HG03558 (cell line): ENCODE measurements around the gene PPP2R2B.
"Not testable (repeated sequence)": the region's sequence is repeated elsewhere in the genome, so short reads cannot be mapped to it uniquely, and the experiment has no call there.

ENCODE experiments used
- ATAC-seq: cut with Tn5 transposase; IDR thresholded peaks from one replicate; pipeline ENCODE4 v1.9.1; 2021; ENCODE audit warnings: moderate number of reproducible peaks; ENCODE audit not compliant: unreplicated experiment; ENCODE audit errors: extremely low read depth

The PPP2R2B gene

GRCh38 chr5:146630472-146630871, 248.1 kb downstream of the PPP2R2B start:
- ATAC-seq: no peak

GRCh38 chr5:146628950-146629349, 249.6 kb downstream of the PPP2R2B start:
- no peak for ATAC-seq

DNA sequence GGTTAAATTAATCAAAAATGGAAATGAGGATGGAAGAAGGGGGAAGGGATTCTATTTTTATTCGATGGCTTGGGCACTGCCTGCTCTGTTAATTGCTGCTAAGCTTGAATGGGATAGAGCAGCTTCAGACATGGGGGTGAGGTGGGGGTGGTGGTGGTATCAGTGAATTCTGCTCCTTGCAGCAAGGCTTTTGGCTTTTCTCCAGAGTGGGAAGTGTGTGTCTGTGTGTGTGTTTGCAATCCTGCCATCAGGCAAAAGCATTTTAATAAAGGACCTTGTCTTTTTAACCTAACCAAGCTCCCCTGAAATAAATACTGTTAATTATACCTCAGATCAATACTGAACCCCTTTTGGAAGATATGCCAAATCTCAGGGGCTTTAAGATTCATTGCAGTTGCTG, 251.6 kb downstream of the PPP2R2B start:
- ATAC-seq: no peak

DNA sequence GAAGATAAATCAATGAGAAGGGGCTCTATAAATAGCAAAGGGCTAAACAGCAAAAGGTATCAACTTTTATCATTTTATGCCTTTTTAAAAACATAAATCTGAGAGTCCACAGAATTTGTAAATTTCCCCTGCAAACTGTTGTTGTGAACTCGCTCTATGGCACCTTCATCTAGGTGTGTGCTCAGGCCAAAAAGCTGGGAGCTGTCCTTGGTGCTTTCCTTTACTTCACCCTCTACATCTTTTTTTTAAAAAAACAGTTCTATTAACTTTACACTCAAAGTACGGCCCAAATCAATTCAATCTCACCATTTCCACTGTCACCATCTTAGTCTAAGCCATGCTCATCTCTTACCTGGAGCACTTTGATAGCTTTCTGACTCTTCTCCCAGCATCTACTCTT, 254.4 kb downstream of the PPP2R2B start:
- ATAC-seq: no peak

DNA sequence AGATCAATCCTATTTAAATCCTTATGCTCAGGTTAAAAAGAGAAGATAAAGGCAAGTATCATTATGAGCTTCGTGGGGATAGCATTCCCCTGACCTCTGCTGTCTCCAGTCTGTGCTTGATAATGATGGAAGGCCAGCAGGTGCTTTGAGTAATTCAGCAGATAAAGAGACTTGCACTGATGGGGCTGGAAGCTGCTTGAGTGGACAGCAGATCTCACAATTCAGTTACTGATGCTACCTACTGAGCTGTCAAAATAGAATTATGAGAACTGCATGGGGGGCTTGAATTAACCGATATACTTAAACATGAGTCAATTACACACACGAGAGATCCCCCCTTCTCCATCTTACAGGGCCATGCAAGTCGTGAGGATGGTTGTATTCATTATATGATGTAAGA, 254.9 kb downstream of the PPP2R2B start:
- ATAC-seq: no peak

DNA sequence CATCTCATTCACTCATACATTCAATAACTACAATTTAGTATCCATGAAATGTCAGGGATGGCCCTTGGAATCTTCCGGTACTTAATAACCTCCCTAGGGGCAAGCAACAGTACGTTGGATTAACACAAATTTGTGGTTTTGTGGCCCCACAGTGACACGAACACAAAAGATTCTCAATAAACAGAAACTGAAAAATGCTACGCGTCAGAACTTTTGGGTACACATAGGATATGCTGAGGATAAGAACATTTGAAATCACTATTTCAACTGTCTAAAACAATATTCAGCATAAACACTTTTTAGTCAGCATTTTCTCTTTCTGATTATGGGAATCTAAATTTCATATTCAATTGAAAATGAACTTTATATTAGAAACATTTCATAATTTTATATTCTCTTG, 255.5 kb downstream of the PPP2R2B start:
- no peak for ATAC-seq

GRCh38 chr5:146622391-146622790, 256.2 kb downstream of the PPP2R2B start:
- no peak for ATAC-seq

DNA sequence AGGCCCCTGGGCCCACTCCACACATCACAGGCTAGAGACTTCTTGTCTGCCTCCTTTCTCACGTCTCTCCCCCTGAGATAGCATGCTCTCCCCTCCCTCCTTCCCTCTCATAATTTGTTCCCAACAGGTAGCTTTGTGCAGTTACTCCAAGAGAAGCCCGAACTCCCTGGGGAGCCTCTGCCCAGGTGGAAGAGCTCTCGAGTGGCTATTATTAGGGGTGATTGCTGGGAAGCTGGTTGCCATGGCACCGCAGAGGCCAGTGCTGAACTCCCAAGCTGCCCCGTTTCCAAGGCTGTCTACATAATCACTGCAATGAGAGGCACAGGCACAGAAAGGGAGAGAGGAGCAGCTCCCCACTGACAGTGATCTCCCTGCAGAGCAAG, 257.9 kb downstream of the PPP2R2B start:
- ATAC-seq: no peak

DNA sequence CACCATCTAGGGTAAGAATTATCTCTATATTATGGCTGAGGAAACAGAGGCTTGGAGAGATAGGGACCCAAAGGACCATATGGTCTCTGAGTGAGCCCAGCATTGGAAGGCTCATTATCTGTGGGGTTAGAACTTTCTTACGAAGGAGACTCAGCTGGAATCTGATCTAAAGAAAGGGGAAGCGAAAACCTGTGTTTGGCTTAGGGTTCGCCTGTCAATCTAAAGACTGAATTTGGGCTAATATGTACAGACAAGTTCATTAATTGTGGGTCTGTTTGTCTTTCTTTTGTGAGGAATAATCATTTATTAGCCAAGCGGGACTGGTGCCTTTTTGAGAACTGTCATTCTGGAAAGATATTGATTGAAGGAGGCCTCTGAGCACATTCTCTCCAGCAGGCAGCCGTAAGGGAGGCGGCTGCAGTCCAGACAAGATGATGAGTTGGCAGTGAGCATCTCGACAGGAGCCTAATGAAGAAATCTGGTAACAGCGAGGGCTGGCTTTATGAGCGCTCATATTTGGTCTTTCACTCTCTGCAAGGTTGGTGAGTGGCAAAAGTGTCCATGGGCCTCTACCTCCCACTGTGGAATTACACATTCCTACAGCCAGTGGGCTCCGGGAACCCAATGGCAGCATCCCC, 258.4 kb downstream of the PPP2R2B start:
- ATAC-seq: no peak

DNA sequence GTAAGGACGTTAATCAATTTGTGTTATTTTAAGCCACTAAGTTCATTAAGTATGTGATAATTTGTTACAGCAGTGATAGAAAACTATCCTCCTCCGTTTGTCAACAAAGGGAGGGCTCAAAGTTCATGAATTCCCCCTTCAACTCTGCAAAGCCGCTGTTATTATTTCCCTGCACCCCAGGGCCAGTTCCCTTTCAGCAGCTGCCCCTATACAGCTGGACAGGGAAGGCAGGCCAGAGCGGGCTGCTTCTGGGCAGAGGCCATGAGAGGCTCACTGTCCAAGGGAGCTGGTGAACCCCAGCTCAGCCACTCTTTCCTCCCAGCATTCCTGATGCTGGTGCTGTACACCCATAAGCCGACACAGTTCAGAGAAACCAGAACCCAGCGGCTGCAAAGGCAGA, 260.1 kb downstream of the PPP2R2B start:
- ATAC-seq: no peak

DNA sequence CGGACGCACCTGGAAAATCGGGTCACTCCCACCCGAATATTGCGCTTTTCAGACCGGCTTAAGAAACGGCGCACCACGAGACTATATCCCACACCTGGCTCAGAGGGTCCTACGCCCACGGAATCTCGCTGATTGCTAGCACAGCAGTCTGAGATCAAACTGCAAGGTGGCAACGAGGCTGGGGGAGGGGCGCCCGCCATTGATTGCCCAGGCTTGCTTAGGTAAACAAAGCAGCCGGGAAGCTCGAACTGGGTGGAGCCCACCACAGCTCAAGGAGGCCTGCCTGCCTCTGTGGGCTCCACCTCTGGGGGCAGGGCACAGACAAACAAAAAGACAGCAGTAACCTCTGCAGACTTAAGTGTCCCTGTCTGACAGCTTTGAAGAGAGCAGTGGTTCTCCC, 268.8 kb downstream of the PPP2R2B start:
- not testable (repeated sequence) for ATAC-seq

DNA sequence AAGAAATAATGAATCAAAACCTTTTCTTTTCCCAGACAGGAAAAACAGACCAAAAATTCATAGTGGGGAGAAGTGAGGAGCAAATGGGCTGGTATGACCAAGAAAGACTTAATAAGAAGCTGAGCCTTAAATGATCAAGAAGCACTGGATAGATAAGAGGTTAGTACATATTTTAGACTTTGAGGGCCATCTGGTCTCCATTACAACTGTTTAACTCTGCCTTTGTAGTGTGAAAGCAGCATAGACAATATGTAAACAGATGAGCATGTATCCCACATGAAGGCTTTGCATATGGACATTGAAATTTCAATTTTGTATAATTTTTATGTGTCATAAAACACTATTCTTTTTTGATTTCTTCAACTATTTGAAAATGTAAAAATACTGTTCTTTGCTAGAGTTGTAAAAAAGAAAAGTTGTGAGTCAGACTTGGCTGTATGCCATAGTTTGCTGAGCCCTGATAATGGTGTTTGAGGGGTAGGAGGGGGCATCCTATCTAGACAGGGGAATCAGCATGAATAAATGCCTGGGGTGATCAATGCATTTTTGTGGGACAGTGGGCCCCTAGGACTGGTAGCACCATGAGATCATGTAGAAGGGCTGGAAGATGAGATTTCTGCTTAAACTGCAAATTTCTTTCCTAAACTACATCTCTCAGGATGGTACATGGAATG, 270.8 kb downstream of the PPP2R2B start:
- no peak for ATAC-seq

- no peak for ATAC-seq
Measured at GRCh38 chr5:146606893-146607292, 271.7 kb downstream of the PPP2R2B start.

- ATAC-seq: no peak
Measured at GRCh38 chr5:146600376-146600775, 278.2 kb downstream of the PPP2R2B start.

GRCh38 chr5:146599261-146599660, 279.3 kb downstream of the PPP2R2B start:
- no peak for ATAC-seq

DNA sequence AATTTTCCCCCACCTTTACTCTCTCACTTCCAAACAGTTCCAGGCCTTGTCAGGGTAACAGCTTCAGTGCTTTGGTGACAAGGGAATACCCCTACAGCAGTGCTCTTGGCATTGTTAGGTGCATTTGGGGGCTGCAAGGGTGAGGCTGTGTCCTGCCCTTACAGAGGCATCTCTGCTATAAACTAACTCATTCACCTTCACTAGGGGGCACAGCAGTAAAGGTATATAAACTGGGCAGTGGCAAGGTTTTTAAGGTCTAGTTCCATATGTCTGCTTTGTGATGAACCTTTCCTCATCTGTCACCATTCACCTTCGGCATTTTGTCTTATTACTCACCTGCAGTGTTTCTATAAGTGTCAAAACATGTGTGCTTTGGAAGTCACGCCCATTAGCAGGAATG, 283.5 kb downstream of the PPP2R2B start:
- ATAC-seq: no peak

GRCh38 chr5:146592352-146592751, 286.2 kb downstream of the PPP2R2B start:
- ATAC-seq: no peak

- ATAC-seq: no peak
Measured at GRCh38 chr5:146589028-146589345, 289.6 kb downstream of the PPP2R2B start.

DNA sequence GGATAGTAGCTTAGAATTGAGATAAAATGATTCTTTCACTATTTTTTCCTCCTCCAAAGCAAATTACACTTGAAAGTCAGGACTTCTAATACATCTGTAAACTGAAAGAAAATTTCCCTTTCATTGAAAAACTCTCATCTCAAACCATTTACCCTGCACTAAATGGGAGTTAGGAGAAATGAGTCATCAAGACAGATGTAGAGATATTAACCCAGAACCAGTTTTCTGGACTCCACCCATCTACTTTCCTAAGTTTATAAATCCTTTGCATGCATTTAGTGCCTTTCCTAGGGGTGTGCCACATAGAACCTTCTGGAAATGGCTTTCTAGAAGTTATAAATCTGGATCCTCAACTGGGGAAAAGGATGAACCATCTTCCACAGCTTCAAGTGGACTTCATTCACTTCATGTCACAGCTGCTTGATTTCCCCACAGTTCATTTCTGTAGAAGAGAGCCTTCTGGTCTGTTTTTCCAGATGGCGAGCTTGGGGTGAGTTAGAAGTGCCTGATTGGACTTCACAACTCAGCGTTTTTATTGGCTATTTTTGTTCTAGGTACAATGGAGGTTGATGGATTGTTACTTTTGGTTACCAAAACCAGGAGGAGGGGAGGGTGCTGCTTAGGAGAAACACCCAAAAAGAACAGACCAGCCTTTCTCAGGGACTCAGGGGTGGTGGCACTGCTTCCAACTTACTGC, 290.1 kb downstream of the PPP2R2B start:
- ATAC-seq: no peak

DNA sequence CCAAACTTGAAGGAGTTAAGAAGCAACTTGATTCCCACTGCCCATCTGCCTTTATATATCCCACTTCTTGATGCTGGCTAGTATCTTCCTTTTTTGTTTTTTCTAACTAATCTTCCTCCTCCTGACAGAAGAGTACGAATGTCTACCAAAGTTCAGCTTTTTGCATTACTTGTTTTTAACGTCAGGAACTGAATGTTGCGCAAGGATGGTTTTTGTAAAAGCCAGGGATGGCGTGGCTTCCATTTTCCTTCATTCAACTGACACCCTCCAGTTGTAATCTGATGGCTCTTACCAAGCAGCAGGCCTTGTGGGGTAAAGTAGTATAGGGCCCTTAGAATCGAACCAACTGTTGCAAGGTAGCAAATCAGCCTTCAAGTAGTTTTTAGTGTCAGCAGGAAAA, 291.8 kb downstream of the PPP2R2B start:
- ATAC-seq: no peak

DNA sequence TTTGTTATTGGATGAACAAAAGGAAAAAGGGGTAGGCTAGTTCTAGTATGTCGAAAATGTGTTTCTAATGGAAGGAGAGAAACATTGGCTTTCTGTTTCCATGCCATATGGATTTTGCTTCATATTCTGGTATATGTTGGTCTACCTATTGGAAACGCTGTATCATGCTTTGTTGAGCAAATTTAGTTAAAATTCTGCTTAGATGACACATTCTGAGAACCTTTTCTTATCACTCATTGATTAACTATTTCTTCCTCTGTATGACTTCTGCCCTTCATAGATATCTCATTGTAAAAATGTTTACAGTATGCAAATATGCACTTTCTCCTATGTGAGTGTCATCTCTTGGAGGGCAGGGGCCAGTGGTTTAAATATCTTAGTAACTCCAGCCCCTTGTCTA, 293.8 kb downstream of the PPP2R2B start:
- no peak for ATAC-seq

DNA sequence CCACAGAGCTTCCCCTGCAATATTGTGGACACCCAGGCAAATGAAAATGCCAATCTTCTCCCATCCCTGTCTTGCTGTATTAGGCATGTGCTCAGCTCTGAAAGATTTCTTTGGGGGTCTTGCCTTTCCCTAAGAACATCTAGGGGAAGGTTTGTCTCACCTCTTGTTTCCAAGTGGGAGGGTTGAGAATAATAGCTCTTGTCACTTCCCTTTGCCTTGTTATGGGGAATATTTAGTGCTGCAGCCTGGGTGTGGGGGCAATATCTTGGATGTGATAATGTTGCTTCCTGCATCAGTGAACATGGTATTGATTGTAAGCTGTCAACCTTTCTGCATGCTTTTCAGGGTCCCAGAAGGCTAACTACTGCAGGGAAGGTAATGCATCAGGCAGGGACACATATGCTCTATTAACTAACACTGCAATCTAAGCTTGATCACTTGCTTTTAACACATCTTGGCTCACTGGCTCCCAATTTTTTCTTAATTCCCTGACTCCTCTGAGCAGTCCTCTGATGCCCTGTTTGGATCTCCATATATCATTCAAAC, 296.4 kb downstream of the PPP2R2B start:
- no peak for ATAC-seq
